Cerebellar cortex (tissue), 1 donor: ENCODE results near the gene TMED1.
"Not testable (repeated sequence)": the region's sequence is repeated elsewhere in the genome, so short reads cannot be mapped to it uniquely, and the experiment has no call there.

Source experiments
- DNase-seq: peaks from one replicate; pipeline ENCODE4 v3.0.0-alpha.2; 2015; ENCODE audit warnings: low spot score

TMED1 gene, protein sequence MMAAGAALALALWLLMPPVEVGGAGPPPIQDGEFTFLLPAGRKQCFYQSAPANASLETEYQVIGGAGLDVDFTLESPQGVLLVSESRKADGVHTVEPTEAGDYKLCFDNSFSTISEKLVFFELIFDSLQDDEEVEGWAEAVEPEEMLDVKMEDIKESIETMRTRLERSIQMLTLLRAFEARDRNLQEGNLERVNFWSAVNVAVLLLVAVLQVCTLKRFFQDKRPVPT

DNA sequence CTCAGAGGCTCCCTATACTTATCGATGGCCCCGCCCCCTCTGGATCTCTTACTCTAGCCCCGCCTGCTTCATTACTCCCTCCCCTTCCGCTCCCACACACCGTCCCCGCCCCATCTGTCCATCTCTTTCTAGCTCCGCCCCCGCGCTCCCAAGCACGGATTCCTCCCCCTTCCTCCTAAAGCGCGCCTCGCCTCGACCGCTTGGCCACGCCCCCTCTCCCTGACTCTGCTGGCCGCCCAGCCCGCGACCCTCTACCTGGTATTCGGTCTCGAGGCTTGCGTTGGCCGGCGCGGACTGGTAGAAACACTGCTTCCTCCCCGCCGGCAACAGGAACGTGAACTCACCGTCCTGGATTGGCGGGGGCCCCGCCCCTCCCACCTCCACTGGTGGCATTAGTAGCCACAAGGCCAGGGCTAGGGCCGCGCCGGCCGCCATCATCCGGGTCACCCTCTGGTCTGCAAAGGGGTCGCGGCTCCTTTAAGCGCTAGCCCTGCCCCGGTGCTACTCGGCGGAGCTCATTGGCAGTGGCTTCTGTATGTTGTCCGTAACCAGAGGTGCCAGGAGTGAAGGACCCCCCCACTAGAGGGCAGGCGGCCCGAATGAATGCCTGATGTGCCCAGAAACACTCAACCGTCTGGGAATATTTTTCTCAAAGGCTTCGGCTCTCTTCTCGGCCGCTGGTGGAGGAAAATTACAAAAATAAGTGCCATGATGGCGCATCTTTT is at the start of gene TMED1:
TSS of gene TMED1 (minus strand) at position 459 of the 725 bp plus-strand sequence. CDS start at position 438, 21 bp downstream.
- peak; percentile 100 for DNase-seq

DNA sequence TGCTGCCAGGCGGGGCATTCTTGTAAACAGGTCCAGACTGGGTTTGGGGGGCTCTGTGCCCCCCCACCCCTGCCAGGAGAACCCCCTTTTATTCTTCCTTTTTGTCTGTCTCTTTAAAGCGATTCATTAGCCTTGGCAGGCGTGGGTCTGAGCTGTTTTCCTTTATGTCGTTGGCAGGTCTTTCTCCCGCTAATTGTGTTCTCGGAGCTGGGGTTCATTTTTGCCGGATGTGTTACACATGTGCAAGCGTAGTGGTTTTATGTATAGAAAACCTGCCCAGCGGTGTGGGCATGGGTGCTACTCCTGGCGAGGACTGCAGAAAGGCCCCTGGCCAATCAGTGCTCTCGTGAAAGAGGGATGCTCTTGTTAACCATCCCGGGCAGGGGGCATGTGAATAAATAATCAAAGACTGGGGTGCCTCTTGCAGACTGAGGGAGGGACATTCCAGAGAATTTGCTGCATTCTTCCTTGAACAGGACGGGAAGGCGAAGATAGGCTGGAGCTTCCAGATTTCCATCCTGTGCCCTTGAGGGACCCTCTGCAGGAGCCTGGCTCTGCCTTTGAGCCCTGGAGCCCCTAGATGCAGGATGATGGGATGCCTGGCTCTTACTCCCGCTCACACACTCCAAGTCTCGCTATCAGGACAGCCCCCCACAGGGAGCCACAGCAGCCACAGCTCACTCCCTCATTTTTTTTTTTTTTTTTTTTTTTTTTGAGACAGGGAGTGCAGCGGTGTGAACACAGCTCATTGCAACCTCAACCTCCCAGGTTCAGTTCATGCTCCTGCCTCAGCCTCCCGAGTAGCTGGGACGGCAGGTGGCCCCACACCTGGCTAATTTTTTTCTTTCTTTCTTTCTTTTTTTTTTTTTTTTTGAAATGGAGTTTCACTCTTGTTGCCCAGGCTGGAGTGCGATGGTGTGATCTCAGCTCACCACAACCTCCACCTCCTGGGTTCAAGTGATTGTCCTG is 49.5 kb upstream of the TMED1 start:
- no peak for DNase-seq

DNA sequence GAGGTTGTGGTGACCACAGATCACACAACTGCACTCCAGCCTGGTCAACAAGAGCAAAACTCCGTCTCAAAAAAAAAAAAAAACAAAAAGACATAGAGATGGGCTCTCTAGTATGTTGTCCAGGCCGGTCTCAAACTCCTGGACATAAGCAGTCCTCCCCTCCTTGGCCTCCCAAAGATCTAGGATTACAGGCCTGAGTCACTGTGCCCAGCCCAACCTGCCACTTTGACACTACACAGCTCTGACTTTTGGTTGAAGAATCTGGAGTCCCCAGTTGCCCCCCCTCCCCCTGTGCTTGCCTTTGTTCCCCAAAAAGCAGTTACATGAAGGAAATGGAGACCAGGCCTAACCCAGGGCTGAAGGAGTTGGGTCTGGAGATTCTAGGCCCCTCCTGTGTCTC is 48.3 kb upstream of the TMED1 start:
- no peak for DNase-seq

DNA sequence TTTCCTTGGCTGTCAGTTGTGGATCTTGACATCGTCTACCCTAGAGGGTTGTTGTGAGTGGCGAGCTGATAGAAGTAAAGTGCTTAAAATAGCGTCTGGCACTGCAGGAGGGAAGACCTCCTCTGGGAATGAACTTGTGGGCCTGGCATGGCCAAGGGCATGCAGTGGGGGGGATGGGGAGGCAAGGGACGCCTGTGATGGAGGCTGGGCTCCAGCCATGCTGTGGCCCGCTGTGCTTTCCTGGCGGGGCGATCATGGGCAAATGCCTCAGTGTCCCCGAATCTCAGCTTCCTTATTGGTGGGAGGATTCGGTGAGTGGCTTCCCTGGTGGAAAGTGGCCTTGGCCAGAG is 46.1 kb upstream of the TMED1 start:
- no peak for DNase-seq

DNA sequence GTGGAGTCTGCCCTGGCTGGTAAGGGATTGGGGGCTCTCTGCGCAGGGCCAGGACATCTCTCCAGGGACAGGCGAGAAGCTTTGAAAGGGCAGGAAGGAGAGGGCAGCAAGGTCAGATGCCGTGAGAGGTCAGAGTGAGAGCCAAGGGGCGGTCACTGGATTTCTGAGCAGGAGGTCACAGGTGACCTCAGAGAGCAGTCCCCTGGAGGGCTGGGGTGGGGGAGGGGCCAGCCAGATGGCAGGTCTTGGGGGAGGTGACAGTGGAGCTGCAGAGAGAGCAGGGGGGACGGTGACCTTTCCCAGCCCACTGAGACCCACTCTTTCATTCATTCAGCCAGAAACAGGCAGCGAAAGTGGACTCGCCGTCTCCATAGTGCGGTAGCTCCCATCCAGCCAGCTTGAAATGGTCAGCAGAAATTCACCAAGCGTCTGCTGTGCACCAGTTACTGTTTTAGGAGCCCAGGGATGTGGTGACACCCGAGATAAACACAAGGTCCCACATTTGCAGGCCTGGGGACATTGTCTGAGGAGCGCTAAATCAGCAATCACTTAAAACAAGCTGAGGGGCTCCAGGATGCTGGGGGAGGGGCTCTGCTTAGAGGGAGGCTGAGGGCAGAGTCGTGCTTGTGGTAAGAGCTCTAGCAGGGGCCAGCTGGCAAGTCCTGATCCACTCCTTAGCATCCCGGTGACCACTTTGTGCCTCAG is 45.5 kb upstream of the TMED1 start:
- DNase-seq, result no peak

DNA sequence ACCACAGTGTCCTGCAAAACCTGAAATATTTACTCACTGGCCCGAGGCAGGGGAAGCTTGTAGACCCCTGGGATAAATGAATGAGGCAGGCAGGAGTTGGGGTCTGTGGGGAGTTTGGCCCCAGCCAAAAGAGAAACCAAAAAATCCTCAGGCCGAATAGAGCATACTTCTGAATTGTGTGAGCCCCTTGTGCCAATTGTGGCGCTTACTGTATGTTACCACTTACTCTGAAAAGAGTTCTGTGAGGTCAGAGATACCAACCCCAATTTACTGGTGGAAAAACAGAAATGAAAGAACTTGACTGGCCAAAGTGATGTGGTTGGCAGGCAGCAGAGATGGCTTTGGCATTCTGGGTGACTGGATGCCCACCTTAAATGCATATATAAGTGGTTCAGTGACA is 42.2 kb upstream of the TMED1 start:
- no peak for DNase-seq

DNA sequence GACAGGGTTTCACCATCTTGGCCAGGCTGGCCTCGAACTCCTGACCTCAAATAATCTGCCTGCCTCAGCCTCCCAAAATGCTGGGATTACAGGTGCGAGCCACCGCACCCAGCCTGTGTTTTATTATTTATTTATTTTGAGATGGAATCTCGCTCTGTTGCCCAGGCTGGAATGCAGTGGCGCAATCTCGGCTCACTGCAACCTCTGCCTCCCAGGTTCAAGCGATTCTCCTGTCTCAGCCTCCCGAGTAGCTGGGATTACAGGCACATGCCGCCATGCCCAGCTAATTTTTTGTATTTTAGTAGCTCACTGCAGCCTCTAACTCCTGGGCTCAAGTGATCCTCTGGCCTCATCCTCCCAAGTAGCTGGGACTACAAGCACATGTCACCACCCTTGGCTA is 41.6 kb upstream of the TMED1 start:
- not testable (repeated sequence) for DNase-seq

DNA sequence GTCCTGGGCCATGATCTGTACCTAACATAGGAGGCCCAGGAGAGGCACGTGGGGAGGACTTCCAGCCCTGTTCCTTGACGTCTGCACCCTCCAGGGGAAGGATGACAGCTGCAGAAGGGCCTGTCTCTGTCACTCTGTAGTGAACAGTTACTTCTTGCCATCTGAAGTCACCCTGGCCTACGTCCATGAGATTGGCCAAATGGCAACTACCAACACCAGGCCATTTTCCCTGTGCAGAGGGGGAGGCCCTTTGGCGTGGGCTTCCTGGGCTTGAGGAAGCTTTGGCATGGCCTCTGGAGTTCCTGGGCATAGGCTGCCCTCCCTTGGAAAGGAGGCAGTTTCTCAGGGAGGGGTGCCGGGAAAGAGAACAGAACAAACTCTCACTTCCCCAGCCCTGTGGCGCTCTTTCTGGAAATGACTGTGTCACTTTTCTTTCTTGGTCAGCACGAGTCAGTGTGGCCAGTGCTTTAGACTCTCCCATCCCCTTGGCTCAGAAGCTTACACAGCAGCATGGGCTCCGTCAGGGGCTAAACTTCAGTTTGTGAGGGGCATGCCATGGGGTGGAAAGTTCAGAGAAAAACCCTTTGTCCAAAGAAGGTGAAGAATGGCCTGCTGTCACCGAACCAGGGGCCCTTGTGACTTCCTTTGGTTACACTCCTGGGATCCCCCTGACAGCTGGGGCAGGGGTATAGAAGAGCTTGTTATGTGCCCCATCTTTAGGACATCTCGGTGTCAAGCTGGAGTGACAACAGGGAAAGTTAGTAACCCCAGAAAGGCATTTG is 40.6 kb upstream of the TMED1 start:
- no peak for DNase-seq

DNA sequence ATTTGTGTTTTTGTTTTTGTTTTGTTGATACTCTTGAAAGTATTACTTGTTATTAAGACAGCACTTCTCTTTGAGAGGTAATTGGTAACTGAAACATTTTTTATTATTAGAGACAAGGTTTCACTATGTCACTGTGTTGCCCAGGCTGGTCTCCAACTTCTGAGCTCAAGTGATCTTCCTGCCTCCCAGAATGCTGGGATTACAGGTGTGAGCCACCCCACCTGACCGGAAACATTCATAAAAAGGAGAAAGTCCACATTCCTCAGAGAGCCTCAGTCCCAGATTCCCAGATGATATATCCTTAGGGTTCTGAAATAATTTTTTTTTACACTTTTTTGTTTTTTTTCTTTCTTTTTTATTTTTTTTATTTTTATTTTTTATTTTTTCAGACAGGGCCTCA is 38.0 kb upstream of the TMED1 start:
- no peak for DNase-seq

DNA sequence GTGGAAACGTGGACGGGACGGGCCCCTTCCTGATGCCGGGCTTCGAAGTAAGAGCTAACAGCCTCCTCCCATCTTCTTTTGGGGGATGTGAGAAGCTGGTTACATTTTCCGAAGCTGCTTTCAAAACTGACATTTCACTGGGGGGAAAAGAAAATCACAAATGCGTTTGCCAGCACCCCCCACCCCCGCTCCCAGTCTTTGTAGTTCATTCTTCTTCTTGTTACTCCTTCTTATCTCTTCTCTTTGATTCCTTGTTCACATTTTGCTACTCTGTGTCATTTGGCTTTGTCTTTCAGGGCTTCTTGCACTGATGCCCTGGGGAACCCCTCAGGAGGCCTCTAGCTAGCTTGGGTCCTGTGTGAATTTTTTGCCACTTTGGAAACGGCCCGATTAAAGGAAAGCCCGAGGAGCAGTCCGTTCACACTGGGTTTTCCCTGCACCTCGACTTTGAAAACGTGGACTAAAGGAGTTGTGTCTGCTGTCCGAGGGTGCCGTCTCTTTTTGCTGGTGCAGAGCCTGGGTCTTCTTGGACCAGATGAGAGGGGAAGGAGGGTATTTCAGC is 36.6 kb upstream of the TMED1 start:
- no peak for DNase-seq

DNA sequence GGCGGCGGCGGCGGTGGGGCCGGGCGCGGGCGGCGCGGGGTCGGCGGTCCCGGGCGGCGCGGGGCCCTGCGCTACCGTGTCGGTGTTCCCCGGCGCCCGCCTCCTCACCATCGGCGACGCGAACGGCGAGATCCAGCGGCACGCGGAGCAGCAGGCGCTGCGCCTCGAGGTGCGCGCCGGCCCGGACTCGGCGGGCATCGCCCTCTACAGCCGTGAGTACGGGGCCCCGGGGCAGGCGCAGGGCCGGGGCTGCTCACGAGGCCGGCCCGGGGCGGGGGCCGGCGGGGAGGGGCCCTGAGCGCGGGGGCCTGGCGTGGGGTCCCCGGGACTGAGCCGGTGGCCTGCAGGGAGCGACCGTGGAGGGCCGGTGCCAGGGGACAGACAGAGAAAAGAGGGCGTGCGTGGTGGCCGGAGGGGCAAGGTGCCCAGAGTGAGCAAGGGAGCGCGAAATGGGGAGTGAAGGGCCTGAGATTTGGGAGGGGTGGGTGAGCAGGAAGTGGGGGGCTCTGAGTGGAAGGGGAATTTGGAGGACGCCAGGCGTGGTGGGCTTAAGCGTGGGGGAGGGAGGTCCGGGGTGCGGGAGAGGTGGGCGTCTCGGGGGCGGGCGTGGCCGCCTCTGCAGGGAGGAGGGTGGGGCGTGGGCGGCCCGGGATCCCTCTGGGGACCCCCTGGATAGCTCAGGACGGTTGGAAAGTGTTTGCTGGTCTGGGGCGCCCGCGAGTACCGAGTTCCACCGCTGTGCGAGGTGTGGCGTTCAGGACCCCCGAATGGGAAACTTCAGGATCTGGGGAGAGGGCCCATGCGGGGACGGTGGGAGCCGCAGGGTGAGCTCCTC is 35.9 kb upstream of the TMED1 start:
- no peak for DNase-seq

DNA sequence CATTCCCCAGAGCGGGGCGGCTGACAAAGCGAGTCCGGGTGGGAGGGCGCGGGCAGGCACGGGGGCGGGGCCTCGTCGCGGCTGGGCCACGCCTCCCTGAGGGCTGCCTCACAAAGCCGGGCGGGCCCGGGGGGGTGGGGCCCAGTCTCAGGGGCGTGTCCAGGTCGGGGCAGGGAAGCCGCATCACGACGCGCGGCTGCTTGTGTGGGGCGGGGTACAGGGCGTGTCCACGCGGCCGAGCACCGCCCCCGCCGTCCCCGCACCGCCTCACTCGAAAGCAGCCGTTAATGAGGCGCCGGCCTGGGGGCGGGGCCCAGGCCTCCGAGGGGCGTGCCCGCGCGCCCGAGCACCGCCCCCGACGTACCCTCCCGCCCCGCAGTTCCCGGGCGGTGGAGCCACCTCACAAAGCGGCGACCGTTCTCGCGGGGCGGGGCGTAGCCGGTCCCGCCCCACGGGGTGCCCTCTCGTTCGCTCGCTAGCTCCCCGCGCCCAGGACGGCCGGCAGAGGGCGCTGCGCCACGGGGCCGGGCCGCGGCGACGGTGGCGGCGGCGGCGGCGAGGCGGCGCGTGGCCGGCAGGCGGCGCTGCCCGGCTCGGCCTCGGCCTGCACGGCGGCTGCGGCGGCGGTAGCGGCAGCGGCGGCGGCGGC is 35.1 kb upstream of the TMED1 start, which contains the start of gene CARM1:
TSS of gene CARM1 (plus strand) at position 599 of the 649 bp plus-strand sequence. CDS start 150 bp downstream, outside the sequence.
- DNase-seq, result peak; percentile 98

DNA sequence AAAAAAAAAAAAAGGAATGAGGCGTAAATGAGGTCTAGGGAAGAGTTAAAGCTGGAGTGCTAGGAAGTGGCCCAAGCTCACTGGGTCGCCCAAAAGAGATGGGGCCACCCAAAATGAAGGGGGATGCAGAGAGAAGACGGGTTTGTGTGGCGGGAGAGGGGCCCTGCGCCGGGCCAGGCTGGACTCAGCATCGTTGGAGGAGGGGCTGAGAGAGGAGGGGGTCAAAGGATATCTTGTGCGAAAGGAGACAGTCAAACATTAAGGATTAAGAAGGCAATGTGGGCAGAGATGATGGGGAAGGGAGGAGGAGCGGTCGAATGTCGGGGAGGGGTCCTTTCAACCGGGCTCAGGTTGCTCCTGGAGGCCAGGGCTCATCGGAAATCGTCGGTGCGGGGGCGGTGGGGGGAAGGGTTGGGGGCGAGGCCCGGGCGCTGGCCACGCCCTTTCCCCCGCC is 34.5 kb upstream of the TMED1 start:
- no peak for DNase-seq

DNA sequence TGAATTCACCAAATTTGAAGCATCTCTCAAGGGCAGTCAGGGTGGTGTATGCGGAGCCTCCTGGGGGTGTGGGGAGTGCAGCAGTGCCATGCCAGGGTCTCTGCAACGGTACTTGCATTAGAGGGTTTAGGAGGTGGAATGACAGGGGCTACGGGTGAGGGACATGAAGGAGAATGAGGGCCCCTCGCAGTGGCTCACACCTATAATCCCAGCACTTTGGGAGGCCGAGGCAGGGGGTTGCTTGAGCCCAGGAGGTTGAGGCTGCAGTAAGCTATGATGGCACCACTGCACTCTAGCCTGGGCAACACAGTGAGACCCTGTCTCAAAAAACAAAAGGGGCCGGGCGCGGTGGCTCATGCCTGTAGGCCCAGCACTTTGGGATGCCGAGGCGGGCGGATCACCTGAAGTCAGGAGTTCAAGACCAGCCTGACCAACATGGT is 33.9 kb upstream of the TMED1 start:
- DNase-seq, result not testable (repeated sequence)

DNA sequence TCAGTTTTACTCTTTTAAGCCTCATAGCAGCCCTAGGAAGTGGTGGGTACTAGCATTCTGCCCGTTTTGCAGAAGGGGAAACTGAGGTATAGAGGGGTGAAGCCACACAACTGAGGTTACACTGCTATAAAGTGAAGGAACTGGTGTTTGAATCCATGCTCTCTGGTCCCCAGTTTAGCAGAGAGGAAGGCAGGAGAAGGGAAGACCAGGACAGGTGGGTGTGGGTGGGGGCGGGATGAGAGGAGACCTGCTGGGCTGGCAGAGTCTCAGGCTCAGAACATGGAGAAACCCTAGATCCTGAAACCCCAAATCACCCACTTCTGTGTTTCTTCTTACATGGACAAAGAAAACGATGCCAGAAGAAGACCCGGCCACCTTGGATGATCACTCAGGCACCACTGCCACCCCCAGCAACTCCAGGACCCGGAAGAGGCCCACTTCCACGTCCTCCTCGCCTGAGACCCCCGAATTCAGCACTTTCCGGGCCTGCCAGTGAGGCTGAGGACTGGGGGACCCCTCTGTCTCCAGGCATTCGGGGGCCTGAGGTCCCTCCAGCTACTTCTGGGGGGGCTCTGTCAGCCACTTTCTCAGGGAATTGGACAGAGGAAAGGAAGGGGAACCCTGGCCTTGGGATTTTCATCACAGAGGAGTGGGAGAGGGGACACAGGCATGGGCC is 33.0 kb upstream of the TMED1 start:
- no peak for DNase-seq

DNA sequence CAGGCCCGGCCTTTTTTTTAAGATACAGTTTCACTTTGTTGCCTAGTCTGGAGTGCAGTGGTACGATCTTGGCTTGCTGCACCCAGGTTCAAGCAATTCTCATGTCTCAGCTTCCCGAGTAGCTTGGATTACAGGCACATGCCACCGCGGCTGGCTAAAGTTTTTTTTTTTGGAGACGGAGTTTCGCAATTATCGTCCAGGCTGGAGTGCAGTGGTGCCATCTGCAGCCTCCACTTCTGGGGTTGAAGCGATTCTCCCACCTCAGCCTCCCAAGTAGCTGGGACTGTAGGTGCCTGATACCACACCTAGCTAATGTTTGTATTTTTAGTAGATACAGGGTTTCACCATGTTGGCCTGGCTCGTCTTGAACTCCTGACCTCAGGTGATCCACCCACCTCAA is 30.5 kb upstream of the TMED1 start:
- no peak for DNase-seq

DNA sequence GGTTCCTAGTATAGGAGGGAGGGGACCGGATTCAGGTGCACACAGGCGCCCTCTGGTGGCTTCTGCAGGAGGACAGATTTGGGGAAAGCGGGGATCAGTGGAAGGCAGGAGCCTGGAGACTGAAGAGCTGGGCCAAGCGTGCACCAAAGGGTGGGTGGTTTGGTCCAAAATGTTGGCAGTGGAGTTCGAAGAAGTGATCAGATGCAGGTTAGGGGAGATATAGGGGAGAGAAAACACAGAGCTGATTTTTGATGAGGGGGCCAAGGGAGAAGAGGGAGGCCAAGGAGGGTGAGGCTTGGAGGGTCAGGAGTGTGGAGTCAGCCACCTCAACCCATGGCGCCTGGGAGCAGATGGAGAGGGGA is 28.5 kb upstream of the TMED1 start:
- DNase-seq, result peak; percentile 90

DNA sequence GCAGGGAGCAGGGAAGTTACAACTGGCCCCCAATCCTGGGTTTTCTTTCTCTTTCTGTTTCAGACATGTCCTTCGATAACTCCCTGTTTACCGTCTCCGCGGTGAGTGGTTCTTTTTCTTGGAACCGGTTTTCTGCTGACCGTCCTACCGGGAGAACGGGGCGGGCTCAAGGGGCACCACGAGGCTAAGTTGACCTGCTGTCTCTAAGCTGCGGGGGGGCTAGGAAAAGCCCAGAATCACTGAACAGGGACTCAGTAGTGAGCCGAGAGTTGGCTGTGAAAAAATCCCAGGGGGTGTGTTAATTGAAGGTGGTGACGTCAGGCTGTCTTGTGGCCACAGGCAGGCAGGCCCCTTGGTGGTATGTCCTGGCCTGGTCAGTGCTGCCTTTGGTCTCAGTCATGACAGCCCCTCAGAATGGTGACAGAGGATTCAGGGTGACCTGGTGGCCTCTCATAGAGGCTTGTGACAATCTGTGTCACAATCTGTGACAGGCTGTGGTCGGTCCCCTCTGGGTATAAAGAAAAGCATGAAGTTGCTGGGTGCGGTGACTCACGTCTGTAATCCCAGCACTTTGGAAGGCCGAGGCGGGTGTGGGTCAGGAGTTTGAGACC is 27.2 kb upstream of the TMED1 start:
- no peak for DNase-seq
